Epithelial cell of esophagus (primary cell): Measurements from ENCODE around the gene CXCR6.

ENCODE experiments used
- DNase-seq: peaks from one replicate; pipeline ENCODE4 v3.0.0; 2010; ENCODE audit warnings: low read depth
- H3K4me3 ChIP-seq: 2 replicates; pipeline ENCODE4 v1.5.1; 2011; ENCODE audit warnings: mild to moderate bottlenecking, low read length, control low read depth
- TF ChIP-seq, protein P1 (sequence below): IDR thresholded peaks from 2 replicates; pipeline ENCODE4 v1.5.1; 2011; ENCODE audit warnings: low read depth, mild to moderate bottlenecking, low read length, control low read depth, inconsistent platforms; ENCODE audit not compliant: insufficient read depth; ENCODE audit errors: missing control alignments

Gene CXCR6

DNA sequence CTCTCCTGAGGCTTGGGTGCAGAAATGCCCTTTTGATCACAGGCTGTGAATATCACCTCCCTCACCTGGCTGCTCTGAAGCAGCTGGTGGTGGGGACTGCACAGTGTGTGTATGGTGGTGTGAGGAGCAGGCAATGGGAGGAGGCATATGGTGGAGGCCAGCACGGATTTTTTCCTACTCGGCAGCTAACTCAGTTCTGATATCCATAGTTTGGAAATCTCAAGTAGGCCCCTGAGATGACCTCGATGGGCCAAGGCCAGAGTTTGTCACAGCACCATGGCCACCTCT is 21.3 kb upstream of the CXCR6 start:
- DNase-seq: no peak
- H3K4me3 ChIP-seq: no peak overlapping the region
- TF ChIP-seq, protein P1, sequence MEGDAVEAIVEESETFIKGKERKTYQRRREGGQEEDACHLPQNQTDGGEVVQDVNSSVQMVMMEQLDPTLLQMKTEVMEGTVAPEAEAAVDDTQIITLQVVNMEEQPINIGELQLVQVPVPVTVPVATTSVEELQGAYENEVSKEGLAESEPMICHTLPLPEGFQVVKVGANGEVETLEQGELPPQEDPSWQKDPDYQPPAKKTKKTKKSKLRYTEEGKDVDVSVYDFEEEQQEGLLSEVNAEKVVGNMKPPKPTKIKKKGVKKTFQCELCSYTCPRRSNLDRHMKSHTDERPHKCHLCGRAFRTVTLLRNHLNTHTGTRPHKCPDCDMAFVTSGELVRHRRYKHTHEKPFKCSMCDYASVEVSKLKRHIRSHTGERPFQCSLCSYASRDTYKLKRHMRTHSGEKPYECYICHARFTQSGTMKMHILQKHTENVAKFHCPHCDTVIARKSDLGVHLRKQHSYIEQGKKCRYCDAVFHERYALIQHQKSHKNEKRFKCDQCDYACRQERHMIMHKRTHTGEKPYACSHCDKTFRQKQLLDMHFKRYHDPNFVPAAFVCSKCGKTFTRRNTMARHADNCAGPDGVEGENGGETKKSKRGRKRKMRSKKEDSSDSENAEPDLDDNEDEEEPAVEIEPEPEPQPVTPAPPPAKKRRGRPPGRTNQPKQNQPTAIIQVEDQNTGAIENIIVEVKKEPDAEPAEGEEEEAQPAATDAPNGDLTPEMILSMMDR: no peak

DNA sequence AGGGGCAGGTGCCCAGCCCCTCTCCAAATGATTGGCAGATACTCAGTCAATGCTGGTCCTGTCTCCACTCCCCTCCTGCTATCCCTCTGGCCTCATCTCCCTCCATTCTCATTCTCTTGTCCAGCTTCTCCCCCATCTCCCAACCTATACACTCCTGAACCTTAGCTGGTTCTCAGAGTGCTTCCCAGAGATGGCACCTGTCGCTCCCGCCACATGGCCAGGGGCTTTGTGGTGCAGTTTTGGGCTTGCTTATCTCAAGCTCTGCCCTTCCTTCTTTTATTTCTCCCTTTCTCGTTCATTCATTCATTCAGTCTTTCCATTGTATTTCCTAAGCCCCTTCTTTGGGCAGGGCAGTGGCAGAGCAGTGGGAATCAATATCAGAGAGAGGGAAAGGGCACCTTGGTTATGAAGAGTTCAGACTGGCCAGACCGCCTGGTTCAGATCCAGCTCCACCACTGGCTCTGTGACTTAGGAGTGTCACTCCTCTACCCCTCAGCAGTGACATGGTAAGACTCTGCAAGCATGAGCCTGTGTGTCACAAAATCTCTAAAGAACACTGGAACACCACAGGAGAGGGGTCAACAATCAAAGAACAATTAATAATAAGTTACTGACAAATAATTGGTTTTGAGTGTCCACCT is 20.2 kb upstream of the CXCR6 start:
- TF ChIP-seq, protein P1: no peak
- DNase-seq: no peak
- H3K4me3 ChIP-seq: no peak overlapping the region

DNA sequence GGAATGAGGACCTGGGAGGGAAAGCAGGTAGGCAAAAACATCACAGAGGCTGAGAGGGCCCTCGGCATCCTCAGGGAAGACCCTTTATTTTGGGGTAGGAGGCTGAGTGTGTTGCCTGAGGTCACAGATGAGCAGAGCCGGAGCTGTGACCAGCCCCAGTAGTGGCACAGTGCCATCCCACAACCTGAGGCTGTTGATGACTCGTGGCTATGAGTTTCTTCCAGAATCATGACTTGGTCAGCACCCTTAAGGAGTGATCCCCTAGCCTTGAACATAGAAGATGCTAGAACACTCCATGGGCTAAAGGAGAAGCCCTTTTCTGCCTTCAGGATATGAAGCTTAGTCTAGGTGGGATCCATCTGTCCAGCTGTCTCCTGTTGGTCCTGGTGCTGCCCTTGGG is 19.5 kb upstream of the CXCR6 start:
- TF ChIP-seq, protein P1: no peak
- H3K4me3 ChIP-seq: no peak overlapping the region
- peak; percentile 39 for DNase-seq

DNA sequence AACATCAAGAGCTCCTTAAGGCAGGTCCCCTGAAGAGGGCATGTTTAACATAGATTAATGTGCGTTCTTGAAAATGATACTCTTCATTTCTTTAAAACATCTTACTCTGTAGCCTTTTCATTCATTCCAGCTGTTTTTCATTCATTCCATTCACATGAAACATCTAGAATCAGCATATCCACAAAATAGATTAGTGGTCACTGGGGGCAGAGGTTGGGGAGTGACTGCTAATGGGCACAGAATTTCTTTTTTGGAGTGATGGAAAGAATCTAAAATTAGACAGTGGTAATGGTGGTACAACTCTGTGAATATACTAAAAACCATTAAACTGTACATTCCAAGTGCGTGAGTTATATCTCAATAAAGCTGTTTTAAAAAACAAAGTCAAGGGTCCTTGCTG is 15.4 kb upstream of the CXCR6 start:
- no peak for DNase-seq
- TF ChIP-seq, protein P1: no peak
- H3K4me3 ChIP-seq: no peak overlapping the region

DNA sequence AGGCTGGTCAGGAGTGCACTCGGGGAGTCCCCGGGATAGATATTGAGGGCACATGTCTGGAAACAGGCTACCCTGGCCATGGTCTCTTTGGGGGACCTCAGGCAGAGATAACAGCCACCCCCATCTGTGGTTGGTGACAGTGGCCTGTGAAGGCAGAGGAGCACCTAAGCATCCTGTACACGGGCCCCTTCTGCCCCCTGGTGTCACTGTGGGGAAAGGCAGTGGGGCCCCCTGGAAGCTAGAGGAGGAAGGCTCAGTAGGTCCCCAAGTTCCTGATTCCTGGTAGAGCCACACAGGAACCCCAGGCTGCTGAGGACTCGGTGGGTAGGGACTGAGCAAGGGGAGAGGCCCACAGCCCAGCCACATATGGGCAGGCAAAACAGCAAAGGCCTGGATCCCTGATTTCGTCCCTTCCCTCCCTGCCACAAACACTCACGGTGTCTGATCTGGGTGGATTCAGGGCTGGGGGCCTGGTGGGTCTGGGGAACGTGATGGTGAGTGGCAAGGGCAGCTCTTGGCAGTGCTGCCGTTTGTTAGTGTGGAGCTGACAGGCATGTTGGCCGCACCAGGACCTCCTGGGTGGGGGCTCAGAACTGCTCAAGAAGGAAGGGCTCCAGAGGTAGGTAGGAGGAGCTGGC is 14.1 kb upstream of the CXCR6 start:
- TF ChIP-seq, protein P1: peak; percentile 75
- peak; percentile 45 for DNase-seq
- H3K4me3 ChIP-seq: no peak overlapping the region

DNA sequence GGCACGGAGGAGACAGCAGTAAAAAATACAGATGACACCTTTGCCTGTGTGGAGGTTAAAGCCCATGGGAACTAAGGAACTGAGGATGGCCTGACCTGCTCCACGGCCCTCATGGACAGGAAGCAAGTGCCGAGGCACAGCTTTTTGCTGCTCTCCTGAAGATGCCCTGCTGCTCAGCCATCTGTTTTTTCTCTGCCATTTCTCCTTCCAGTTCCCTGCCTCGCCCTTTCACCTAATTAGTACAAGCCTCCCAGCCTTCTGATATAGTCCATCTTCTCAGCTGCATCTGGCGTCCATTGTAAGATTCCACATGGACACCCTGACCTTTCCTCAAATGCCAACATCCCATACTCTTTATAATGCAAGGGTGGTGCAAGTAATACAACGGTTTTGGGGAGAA is 11.8 kb upstream of the CXCR6 start:
- TF ChIP-seq, protein P1: no peak
- no peak for DNase-seq

DNA sequence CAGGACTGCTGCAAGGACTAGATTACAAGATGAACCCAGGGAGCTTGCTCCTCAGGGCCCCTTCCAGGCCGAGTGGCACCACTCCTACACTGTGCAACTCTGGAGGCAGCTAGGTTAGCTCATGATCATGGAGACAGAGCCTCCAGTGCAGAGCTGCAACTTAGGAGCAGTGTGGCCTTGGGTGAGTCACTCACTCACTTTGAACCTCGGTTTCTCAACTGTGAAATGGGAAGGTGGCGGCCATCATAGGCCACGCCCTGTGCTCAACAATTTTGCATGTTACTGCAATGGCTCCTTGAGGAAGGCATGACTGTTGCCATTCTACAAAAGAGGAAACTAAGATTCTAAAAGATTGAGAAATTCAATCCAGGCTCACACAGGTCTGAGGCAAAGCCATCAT is 11.2 kb upstream of the CXCR6 start:
- DNase-seq: no peak
- H3K4me3 ChIP-seq: no peak overlapping the region
- TF ChIP-seq, protein P1: no peak

More for the DNA sequence above, 11.8 kb upstream of the CXCR6 start:
- H3K4me3 ChIP-seq: no peak overlapping the region
